ENCODE measurements around the gene GBP3. TPM values are rescaled to one million over a fixed set of nuclear protein-coding genes. Genes with fewer than 3 reads are reported as not detected.
"Not testable (repeated sequence)": the region's sequence is repeated elsewhere in the genome, so short reads cannot be mapped to it uniquely, and the experiment has no call there.

Gene GBP3
- total RNA-seq, 1 donor from 2014 or later = 3.7 TPM

- H3K27me3 ChIP-seq (ENCODE audit: control insufficient read depth, insufficient read depth, low read length) = no peaks in the 10 kb centered on the region
- DNase-seq (ENCODE audit: low read depth) (peak; percentile 47), FAIRE-seq (no peak)
- H3K4me3 ChIP-seq (ENCODE audit: low read depth, low read length) = no peak overlapping the region
- TF ChIP-seq, protein P1, sequence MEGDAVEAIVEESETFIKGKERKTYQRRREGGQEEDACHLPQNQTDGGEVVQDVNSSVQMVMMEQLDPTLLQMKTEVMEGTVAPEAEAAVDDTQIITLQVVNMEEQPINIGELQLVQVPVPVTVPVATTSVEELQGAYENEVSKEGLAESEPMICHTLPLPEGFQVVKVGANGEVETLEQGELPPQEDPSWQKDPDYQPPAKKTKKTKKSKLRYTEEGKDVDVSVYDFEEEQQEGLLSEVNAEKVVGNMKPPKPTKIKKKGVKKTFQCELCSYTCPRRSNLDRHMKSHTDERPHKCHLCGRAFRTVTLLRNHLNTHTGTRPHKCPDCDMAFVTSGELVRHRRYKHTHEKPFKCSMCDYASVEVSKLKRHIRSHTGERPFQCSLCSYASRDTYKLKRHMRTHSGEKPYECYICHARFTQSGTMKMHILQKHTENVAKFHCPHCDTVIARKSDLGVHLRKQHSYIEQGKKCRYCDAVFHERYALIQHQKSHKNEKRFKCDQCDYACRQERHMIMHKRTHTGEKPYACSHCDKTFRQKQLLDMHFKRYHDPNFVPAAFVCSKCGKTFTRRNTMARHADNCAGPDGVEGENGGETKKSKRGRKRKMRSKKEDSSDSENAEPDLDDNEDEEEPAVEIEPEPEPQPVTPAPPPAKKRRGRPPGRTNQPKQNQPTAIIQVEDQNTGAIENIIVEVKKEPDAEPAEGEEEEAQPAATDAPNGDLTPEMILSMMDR (IDR thresholded peaks at IDR 0.05; ENCODE audit: insufficient read depth, low read length, severe bottlenecking) = no peak
- H3K36me3 ChIP-seq (ENCODE audit: control insufficient read depth, insufficient read depth, low read length) = no peaks in the 10 kb centered on the region
Observed at GRCh38 chr1:89041721-89042120, 19.1 kb upstream of the GBP3 start.

GRCh38 chr1:89041119-89041641 is 18.5 kb upstream of the GBP3 start:
- TF ChIP-seq, protein P1 (IDR thresholded peaks at IDR 0.05; ENCODE audit: insufficient read depth, low read length, severe bottlenecking) = no peak
- DNase-seq (ENCODE audit: low read depth) (peak; percentile 92), FAIRE-seq (no peak)
- no peaks in the 10 kb centered on the region for H3K36me3 ChIP-seq (ENCODE audit: control insufficient read depth, insufficient read depth, low read length)
- no peaks in the 10 kb centered on the region for H3K27me3 ChIP-seq (ENCODE audit: control insufficient read depth, insufficient read depth, low read length)
- H3K4me3 ChIP-seq (ENCODE audit: low read depth, low read length) = no peak overlapping the region

DNA sequence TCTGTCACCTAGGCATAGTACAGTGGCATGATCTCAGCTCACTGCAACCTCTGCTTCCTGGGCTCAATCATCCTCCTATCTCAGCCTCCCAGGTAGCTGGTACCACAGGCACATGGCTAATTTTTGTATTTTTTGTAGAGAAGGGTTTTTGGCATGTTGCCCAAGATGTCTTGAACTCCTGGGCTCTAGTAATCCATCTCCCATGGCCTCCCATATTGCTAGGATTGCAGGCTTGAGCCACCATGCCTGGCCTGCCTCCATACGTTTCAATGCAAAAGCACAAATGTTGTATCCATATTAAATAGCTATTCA is 17.6 kb upstream of the GBP3 start:
- Histone ChIP-seq H3K4me3 (ENCODE audit: low read depth, low read length) (no peak overlapping the region), H3K36me3 (ENCODE audit: control insufficient read depth, insufficient read depth, low read length) (no peaks in the 10 kb centered on the region), H3K27me3 (ENCODE audit: control insufficient read depth, insufficient read depth, low read length) (no peaks in the 10 kb centered on the region)
- DNase-seq (ENCODE audit: low read depth) = no peak
- TF ChIP-seq, protein P1 (IDR thresholded peaks at IDR 0.05; ENCODE audit: insufficient read depth, low read length, severe bottlenecking) = no peak
- FAIRE-seq = no peak

GRCh38 chr1:89037186-89037585 is 14.5 kb upstream of the GBP3 start:
- TF ChIP-seq, protein P1 (IDR thresholded peaks at IDR 0.05; ENCODE audit: insufficient read depth, low read length, severe bottlenecking) = no peak
- H3K27me3 ChIP-seq (ENCODE audit: control insufficient read depth, insufficient read depth, low read length) = no peaks in the 10 kb centered on the region
- no peak for FAIRE-seq

DNA sequence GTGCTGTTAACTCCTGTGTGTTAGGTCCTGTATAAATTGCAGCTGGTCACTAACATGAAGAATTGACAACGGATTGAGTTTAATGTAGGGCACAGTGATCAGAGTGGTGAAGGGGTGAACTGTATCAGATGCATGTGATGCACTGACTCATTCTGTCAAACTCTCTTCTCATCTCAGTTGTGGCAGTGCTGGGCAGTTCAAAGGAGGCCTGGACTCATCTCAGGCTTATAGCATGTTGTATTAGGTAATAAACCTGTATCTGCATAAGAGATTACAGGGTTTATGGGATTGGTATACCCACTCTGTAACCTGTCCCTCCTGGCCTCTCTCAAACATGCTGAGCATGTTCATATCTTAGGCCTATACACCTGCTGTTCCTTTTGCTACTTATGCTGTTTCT is 12.4 kb upstream of the GBP3 start:
- H3K4me3 ChIP-seq (ENCODE audit: low read depth, low read length) = no peak overlapping the region
- FAIRE-seq (no peak), DNase-seq (ENCODE audit: low read depth) (no peak)
- TF ChIP-seq, protein P1 (IDR thresholded peaks at IDR 0.05; ENCODE audit: insufficient read depth, low read length, severe bottlenecking) = no peak
- H3K36me3 ChIP-seq (ENCODE audit: control insufficient read depth, insufficient read depth, low read length) = no peaks in the 10 kb centered on the region
- no peaks in the 10 kb centered on the region for H3K27me3 ChIP-seq (ENCODE audit: control insufficient read depth, insufficient read depth, low read length)

More at GRCh38 chr1:89037186-89037585, 14.5 kb upstream of the GBP3 start:
- DNase-seq (ENCODE audit: low read depth) = no peak
- Histone ChIP-seq H3K4me3 (ENCODE audit: low read depth, low read length) (no peak overlapping the region), H3K36me3 (ENCODE audit: control insufficient read depth, insufficient read depth, low read length) (no peaks in the 10 kb centered on the region)

DNA sequence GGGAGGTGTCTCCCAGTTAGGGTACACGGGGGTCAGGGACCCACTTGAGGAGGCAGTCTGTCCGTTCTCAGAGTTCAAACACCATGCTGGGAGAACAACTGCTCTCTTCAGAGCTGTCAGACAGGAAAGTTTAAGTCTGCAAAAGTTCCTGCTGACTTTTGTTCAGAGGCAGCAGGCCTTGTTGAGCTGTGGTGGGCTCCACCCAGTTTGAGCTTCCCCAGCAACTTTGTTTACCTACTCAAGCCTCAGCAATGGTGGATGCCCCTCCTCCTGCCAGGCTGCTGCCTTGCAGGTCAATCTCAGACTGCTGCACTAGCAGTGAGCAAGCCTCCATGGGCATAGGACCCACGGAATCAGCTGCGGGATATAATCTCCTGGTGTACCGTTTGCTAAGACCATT is 11.3 kb upstream of the GBP3 start:
- not testable (repeated sequence) for H3K36me3 ChIP-seq (ENCODE audit: control insufficient read depth, insufficient read depth, low read length); FAIRE-seq; DNase-seq (ENCODE audit: low read depth); H3K27me3 ChIP-seq (ENCODE audit: control insufficient read depth, insufficient read depth, low read length); H3K4me3 ChIP-seq (ENCODE audit: low read depth, low read length)

DNA sequence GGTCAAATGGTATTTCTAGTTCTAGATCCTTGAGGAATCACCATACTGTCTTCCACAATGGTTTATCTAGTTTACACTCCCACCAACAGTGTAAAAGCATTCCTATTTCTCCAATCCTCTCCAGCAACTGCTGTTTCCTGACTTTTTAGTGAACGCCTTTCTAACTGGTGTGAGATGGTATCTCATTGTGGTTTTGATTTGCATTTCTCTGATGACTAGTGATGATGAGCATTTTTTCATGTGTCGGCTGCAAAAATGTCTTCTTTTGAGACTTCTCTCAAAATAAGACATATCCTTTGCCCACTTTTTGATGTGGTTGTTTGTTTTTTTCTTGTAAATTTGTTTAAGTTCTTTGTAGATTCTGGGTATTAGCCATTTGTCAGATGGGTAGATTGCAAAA is 6.4 kb upstream of the GBP3 start:
- not testable (repeated sequence) for H3K36me3 ChIP-seq (ENCODE audit: control insufficient read depth, insufficient read depth, low read length); H3K27me3 ChIP-seq (ENCODE audit: control insufficient read depth, insufficient read depth, low read length); DNase-seq (ENCODE audit: low read depth); H3K4me3 ChIP-seq (ENCODE audit: low read depth, low read length); FAIRE-seq

Measured in bronchial epithelial cell (primary cell).